GM18508 (cell line): ENCODE data around the gene OBSCN.
"Not testable (repeated sequence)": the region's sequence is repeated elsewhere in the genome, so short reads cannot be mapped to it uniquely, and the experiment has no call there.

ENCODE experiments used
- ATAC-seq: cut with Tn5 transposase; IDR thresholded peaks from one replicate; pipeline ENCODE4 v1.9.1; 2021; ENCODE audit warnings: moderate number of reproducible peaks; ENCODE audit not compliant: insufficient read depth, unreplicated experiment

Gene OBSCN

DNA sequence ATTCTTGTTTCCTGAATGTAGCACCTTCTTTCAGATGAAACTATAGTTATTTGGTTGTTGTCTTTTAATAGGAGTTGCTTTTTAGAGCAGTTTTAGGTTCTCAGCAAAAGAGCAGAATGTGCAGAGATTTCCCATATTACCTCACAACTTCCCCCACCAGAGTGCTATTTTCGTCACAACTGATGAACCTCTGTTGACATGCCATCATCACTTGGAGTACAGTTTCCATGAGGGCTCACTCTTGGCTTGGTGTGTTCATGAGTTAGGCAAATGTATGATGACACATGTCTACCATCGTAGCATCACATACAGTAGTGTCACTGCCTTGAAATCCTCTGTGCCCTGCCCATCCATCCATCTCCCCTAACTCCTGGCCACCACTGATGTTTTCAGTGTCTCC, 38.5 kb upstream of the OBSCN start:
- no peak for ATAC-seq

DNA sequence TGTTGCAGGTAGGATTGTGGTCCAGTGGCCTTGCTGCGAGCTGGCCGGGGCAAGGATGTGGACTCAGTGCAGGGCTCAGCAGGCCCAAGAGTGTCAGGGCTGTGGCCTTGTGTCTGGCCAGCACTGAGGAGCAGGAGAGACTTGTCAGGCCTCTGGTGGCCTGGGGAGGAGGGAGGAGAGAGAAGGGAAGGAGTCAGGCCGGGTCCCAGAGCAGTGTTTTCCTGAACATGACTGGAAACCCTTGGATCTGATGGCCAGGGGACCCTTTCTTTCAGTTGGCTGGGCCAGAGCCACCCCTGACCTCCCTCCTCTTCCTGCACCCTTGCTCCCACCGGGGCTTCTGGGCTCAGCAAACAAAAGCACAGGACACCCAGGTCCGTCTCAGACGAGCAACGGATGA, 37.2 kb upstream of the OBSCN start:
- no peak for ATAC-seq

DNA sequence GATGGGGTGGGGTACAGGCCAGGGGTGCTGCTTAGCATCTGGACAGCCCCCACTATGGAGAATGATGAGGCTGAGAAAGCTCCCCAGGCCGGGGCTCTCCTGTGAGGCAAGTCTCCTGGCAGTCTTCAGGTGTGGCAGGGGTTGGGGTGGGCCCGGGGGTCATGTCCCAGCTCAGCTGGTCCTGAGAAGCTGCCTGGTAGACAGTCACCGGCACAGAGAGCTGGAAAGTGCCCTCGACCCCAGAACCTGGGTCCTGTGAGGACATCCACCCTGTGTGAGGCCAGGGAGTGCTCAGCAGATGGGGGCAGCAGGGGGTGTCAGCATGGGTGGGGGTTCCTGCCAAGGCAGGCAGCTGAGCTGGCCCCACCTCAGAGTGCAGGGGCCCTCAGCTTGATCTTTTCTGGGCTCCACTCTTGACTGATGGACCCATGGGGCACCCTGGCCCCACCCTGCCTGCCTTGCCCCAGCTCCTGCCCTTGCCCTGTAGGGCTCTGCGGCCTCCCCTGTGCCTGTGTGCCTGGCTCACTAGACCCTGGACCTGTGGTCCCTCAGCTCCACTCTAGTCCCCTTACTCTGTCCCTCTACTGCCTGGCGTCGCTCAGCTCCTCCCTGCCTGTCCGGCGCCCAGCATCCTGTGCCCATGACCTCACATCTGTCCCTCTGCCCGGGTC, 36.5 kb upstream of the OBSCN start:
- ATAC-seq, result no peak

DNA sequence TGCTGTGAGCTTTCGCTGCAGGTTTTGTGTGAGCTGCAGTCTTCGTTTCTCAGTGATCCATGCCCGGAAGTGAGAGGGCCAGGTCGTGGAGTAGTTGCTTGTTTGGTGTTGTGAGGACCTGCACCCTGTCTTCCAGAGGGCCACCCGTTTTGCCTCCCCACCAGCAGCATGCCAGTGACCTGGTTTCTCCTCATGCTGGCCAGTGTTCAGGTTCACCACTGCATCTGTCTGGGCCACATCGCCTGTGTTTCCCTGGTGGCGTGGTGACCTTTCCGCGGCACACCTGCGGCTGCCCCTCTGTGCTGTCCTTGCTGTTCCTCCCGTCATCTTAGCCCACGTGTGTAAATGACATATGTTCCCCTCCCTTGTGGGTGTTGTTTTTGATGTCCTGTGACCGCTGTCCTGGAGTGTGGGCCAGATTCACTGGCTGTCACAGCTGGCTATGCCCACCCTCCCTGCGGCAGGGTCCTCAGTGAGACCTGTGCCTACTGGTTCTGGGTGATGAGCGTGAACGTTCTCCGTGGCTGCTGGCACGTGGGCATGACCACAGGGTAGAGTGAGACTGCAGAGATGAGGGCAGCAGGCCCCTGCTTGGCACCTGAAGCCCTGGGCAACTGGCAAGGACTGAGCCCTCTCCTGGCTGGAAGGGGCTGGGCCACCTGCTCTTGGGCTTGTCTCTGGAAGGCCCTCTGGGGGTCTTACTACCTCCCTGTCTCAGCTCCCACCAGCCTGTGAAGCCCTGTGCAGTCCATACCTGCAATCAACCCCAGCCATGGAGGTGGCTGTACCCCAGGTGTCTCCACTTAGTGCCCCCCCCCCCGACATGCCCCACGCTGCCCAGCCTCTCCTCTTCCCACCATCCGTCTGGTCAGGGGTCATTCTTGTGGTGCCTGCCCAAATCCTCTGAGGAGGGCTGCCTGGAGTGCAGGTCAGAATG, 35.0 kb upstream of the OBSCN start:
- ATAC-seq, result no peak

DNA sequence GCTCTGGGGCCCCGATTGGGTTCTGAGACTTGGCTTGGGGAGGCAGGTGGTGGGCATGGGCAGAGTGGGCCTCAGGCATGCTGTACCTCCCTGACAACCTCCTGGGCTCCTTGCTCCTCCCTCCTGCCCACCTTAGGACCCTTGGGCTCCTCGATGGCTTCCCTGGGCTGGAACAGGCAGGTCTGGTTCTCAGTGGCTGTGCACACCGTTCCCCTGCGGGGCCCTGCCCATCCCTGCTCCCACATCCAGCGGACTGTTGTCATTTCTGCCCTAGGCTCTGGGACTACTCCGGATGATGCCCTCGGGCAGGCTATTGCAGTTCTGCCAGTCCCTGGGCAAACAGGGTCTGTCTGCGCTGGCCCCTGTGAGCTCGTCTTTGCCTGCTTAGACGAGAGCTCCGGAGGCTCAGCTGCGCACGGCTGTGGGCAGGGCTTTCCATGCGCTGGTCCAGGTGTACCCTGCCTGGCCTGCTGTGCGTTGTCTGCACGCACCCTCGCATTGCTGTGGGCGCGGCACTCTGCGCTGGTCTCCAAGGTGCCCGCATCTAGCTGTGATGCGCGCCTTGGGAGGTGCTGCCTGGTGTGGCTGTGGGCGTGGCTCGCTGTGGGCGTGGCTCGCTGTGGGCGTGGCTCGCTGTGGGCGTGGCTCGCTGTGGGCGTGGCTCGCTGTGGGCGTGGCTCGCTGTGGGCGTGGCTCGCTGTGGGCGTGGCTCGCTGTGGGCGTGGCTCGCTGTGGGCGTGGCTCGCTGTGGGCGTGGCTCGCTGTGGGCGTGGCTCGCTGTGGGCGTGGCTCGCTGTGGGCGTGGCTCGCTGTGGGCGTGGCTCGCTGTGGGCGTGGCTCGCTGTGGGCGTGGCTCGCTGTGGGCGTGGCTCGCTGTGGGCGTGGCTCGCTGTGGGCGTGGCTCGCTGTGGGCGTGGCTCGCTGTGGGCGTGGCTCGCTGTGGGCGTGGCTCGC, 34.0 kb upstream of the OBSCN start:
- not testable (repeated sequence) for ATAC-seq

DNA sequence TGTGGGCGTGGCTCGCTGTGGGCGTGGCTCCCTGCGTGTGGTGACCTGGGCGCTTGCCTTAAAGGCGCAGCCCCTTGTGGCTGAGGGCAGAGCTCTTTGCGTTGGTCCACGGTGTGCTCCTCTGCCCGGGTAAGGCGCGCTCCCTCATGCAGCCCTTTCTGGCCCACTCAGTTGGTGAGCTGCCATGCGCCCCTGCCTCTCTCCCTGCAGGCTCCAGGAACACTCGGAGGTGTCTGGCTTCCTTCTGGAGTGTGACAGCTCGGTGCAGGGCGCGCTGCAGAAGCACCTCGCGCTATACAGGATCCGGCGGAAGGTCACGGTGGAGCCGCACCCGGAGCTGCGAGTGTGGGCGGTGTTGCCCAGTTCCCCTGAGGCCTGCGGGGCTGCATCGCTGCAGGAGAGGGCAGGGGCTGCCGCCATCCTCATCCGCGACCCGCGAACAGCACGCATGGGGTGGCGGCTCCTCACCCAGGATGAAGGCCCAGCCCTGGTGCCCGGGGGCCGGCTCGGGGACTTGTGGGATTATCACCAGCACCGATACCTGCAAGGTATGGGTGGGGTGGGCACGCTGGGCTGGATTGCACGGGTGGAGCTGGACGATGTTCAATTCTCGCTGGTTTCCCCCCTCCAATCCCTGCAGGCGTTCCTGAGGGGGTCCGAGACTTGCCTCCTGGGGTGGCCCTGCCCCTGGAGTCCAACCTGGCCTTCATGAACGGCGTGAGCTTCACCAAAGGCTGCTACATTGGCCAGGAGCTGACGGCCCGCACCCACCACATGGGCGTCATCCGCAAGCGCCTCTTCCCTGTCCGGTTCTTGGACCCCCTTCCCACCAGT, 33.1 kb upstream of the OBSCN start:
- ATAC-seq, result no peak

DNA sequence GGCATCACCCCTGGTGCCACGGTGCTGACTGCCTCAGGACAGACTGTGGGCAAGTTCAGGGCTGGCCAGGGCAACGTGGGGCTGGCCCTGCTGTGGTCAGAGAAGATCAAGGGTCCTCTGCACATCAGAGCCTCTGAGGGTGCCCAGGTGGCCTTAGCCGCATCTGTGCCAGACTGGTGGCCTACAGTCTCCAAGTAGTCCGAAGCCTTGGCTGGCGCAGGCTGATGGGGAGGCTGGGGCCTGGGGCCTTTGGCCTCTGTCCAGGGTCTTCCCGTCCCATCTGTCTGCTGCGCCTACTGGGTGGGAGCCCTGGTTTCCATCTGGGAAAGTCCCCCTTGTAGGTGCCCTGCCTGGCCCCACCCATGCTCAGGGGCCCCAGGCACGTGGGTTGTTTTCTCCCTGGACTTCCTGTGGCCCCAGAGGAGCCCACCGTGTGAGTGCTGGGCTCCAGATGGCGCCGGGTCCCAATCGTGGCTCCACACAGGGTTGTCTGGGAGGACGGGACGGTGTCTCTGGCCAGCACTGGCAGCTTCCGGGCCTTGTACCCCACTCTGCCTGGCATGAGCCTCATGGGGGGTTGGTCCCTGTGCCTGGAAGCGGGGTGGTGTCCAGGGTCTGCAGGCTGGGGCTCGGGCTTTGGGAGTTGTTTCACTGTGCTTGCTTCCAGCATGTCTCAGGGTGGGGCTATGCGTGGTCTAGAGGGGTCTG, 32.4 kb upstream of the OBSCN start:
- ATAC-seq, result no peak

DNA sequence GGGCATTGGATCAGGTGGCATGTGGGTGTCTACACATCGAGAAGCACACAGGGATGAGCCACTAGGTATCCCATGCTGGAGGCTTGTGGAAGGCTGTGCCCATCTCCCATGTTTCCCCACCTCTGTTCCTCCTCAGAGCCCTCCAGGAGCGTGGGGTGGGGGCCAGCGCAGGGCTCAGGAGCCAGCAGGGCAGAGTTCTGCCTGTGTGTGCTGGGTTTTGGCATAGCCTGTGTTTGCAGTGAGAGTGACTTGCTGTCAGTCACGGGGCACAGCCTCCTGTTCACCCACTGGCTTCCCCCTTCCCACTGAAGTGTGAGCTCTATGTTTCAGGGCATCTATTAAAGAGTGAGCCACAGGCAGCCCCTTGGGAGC, 31.8 kb upstream of the OBSCN start:
- ATAC-seq, result no peak

DNA sequence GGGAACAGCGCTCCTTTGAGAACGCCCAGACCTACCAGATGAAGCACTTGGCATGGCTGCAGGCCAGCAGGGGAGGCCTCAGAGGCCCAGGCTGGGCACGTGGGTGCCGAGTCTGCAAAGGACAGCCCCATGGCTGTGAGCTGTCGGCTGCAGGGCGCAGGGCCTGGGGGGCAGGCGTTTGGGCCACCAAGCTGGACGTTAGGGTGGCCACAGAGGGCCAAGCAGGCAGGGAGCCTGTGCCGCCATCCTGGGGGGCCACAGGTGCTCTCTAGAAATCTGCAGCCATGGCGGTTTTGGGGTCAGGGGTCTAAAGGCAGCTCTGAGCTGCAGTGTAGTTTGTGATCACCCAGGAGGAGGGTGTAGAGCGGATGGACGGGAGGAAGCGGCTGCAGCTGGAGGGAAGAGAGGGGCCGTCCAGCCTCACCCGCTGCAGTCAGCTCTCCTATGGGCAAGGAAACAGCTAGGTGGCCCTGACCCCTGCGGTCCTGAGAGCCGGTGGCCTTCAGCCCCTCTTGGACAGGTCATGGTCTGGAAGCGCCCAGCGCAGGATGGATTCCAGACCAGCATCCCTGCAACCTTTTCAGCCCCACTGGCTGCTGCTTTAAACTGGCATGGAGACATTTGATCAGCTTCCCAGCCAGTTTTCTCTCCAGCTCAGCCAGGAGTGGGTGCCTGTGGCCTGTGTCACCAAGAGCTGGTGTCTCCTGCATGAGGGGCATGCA, 31.2 kb upstream of the OBSCN start:
- no peak for ATAC-seq

DNA sequence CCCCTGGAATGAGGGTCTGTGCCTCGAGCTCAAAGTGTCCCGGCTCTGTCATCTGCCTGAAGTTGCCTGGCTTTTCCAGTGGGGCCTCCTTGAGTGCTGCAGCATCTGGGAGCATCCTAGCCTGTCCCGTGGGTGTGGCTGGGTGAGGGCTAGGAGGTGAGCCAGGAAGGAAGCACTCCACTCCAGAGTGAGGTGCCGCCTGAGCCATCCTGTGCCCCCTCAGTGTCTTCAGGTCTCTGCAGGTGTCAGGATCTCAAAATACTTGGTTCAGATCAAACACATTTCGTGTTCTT, 30.7 kb upstream of the OBSCN start:
- no peak for ATAC-seq

DNA sequence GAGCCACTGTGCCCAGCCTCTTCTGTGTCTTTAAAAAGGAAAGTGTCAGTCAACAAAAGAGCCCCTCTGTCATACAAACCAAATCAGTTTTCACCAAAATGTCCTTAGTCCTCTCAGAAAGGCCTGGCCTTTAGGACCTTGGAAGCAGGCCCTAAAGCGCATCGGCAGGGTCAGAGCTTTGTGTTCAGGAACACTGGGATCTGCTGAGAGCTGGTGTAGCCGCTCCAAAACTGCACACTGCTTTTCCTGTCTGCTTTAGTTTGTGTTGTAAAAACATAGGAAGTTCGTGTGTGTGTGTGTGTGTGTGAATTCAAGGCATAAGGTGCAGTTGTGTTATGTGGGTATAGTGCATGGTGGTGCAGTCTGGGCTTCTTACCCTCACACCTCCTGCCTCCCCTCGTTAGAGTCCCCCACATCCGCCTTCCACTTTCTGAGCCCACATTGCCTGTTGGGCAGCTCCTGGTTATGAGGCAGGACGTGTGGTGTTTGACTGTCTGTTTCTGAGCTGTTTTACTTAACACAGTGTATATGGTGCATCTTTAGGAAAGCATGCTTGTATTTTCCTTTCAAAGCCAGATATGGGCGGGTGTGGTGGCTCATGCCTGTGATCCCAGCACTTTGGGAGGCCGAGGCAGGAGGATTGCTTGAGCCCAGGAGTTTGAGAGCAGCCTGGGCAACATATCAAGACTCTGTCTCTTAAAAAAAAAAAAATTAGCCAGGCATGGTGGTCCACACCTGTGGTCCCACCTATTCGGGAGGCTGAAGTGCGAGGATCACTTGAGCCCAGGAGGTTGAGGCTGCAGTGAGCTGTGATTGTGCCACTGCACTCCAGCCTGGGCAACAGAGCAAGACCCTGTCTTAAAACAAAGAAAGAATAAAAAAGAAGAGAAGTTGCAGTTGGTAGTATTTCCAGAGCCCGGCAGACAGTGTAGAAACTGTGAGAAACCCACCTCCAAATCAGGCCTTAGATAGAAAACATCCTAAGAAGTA, 29.8 kb upstream of the OBSCN start:
- no peak for ATAC-seq

DNA sequence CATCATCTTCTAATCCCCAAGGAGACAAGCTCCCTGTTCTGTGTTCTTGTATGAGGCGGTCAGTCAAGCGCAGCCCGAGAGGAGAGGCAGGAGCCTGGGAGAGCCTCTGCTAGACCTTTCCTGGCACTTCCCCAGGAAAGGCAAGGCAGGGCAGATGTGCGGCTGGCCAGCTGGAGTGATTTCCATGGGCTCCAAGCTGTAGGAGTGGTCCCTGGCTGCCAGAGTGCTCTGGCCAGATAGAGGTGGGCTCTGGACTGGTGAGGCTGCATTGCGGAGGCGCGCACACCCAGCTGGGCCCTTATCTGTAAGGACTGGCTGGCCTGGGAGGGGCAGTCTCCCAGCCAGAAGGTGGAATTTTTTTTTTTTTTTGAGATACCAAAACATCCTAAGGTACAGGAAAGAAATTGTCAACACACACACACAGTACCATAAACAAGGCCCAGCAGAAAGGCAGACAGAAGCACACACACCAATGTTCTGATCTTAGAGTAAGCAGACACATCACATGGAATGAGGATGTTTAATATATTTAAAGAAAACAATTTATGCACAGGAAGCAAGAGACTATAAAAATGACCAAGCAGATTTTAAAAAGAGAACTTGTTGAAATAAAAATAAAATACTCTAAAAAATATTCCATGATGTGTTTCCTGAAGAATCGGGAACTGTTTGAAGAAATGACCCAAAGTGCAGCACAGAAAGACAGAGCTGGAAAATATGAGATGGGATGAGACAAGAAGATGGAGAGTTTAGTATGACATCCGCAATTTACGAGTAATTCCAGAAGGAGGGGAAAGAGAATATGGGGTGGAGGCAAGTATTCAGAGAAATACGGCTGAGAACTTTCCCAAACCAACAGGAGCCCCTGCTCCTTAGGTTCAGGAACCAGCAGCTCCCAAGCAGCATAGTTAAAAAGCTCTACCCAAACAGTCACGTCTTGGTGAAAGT, 28.8 kb upstream of the OBSCN start:
- ATAC-seq, result no peak

DNA sequence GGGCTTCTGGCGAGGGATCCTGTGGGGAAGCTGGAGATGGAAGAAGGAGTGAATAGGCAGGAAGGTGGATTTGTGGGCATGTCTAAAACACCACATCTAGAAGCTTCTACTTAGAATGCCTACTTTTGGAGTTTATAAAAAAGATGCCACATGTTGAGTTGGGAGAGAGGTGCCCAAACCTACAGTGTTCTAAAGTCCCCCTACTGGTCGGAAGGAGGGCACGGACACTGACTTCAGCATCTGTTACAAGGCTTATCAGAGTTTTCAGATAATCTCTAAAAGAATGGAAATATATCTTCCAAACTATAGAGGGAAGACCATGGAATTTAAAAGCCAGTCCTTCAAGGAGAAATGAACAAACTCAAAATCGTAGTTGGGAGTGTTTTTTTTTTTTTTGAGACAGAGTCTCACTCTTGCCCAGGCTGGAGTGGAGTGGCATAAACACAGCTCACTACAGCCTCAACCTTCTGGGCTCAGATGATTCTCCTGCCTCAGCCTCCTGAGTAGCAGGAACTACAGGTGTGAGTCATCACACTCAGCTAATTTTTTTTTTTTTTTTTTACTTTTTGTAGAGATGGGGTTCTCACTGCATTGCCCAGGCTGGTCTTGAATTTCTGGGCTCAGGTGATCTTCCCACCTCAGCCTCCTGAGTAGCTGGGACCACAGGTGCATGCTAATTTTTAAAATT, 27.4 kb upstream of the OBSCN start:
- no peak for ATAC-seq

DNA sequence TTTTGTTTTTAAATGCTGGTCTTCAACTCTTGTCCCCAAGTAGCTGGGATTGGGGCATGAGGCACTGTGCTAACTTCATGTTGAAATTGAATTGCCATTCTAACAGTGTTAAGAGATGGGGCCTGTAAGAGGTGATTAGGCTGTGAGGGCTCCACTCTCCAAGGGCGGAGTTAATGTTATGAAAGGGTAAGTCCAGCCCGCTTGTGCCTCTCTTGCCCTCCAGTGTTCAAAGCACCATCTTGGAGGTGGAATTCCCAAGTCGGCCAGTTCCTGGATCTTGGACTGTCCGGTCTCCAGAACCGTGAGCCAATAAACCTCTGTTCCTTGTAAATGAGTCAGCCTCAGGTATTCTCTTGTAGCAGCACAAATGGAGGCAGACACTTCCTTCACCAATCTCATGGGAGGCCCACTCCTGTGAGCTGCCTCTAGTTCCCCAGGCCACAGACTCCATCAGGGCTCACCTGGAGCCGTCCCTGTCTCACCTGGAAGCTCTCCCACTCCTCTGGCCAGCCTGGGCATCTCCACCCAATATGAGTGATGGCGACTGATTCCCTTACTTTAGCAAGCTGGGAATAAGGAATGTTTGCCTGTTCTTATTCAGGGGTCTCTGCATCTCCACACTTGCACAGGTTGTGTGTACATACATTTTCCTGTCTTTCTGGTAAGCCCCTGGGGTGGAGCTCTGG, 26.7 kb upstream of the OBSCN start:
- no peak for ATAC-seq

DNA sequence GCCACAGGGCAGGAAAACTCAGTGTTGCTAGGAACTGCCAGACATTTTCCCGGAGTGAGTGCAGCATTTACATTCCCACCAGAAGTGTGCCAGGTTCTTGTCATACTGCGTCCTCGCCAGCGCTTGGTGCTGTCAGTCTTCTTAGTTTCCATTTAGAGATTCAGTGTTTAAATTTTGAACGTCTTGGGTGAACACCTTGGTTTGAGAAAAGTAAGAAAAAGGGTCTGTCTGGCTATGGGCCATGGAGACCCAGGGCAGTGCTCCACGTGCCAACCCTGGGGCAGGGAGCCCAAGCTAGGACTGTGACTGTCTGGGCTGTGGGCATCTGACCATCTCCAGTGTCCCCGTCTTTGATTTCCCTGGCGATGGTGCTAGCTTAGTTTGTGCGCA, 26.2 kb upstream of the OBSCN start:
- ATAC-seq, result no peak
